H9 (cell line): ENCODE data around the gene C16orf78. TPM values are rescaled to one million over a fixed set of nuclear protein-coding genes. Genes with fewer than 3 reads are reported as not detected.

Source experiments
- DNase-seq: peaks from one replicate; pipeline ENCODE4 v3.0.0-alpha.2; 2017
- H2AFZ ChIP-seq: one replicate; pipeline ENCODE4 v1.6.1; 2013; ENCODE audit warnings: mild to moderate bottlenecking, low read length, control low read depth, moderate library complexity
- H2AK5ac ChIP-seq: 2 replicates; pipeline ENCODE4 v1.6.1; 2013; ENCODE audit warnings: low read length, control low read depth, mixed read lengths; ENCODE audit not compliant: insufficient read length
- H2BK120ac ChIP-seq: one replicate; pipeline ENCODE4 v1.6.1; 2013; ENCODE audit warnings: low read depth, mild to moderate bottlenecking, low read length, control low read depth, inconsistent platforms; ENCODE audit not compliant: poor library complexity, severe bottlenecking
- H2BK12ac ChIP-seq: 2 replicates; pipeline ENCODE4 v1.6.1; 2013; ENCODE audit warnings: low read length, control low read depth, mixed read lengths, low read depth; ENCODE audit not compliant: insufficient read length
- H2BK15ac ChIP-seq: 2 replicates; pipeline ENCODE4 v1.6.1; 2013; ENCODE audit warnings: low read depth, low read length, control low read depth
- H2BK20ac ChIP-seq: one replicate; pipeline ENCODE4 v1.6.1; 2013; ENCODE audit warnings: low read depth, mild to moderate bottlenecking, low read length, control low read depth, inconsistent platforms; ENCODE audit not compliant: poor library complexity, severe bottlenecking
- H2BK5ac ChIP-seq: 2 replicates; pipeline ENCODE4 v1.6.1; 2013; ENCODE audit warnings: low read length, control low read depth, mixed read lengths; ENCODE audit not compliant: insufficient read length
- H3K14ac ChIP-seq: 2 replicates; pipeline ENCODE4 v1.6.1; 2013; ENCODE audit warnings: low read length, control low read depth; ENCODE audit not compliant: insufficient read depth
- H3K18ac ChIP-seq: 2 replicates; pipeline ENCODE4 v1.6.1; 2013; ENCODE audit warnings: low read depth, mild to moderate bottlenecking, mixed read lengths, low read length, control low read depth; ENCODE audit not compliant: insufficient read length
- H3K23ac ChIP-seq: 2 replicates; pipeline ENCODE4 v1.6.1; 2013; ENCODE audit warnings: low read length, control low read depth, mixed read lengths, low read depth; ENCODE audit not compliant: insufficient read length
- H3K23me2 ChIP-seq: 2 replicates; pipeline ENCODE4 v1.6.1; 2013; ENCODE audit warnings: low read depth, mild to moderate bottlenecking, mixed read lengths, low read length, control low read depth; ENCODE audit not compliant: insufficient read length, poor library complexity, severe bottlenecking
- H3K27ac ChIP-seq: 2 replicates; pipeline ENCODE4 v1.5.1; 2013; ENCODE audit warnings: low read length, control low read depth, mixed read lengths, low read depth; ENCODE audit not compliant: insufficient read length
- H3K27me3 ChIP-seq: 2 replicates; pipeline ENCODE4 v1.6.1; 2013; ENCODE audit warnings: low read length, control low read depth, inconsistent platforms; ENCODE audit not compliant: insufficient read depth
- H3K4ac ChIP-seq: 2 replicates; pipeline ENCODE4 v1.6.1; 2013; ENCODE audit warnings: low read depth, mild to moderate bottlenecking, control low read depth, inconsistent platforms, low read length, moderate library complexity
- H3K4me1 ChIP-seq: 2 replicates; pipeline ENCODE4 v1.6.1; 2013; ENCODE audit warnings: low read length, control low read depth, inconsistent platforms; ENCODE audit not compliant: insufficient read depth
- H3K4me2 ChIP-seq: 2 replicates; pipeline ENCODE4 v1.6.1; 2013; ENCODE audit warnings: low read length, control low read depth, mixed read lengths; ENCODE audit not compliant: insufficient read length, insufficient read depth
- H3K56ac ChIP-seq: 2 replicates; pipeline ENCODE4 v1.6.1; 2013; ENCODE audit warnings: low read depth, mild to moderate bottlenecking, mixed read lengths, low read length, control low read depth; ENCODE audit not compliant: insufficient read length
- H3K79me1 ChIP-seq: 2 replicates; pipeline ENCODE4 v1.6.1; 2013; ENCODE audit warnings: low read depth, mild to moderate bottlenecking, moderate library complexity, low read length, control low read depth, inconsistent platforms; ENCODE audit not compliant: insufficient read depth, poor library complexity, severe bottlenecking
- H3K79me2 ChIP-seq: 2 replicates; pipeline ENCODE4 v1.6.1; 2013; ENCODE audit warnings: low read length, control low read depth, inconsistent platforms; ENCODE audit not compliant: insufficient read depth
- H3K9ac ChIP-seq: 2 replicates; pipeline ENCODE4 v1.6.1; 2013; ENCODE audit warnings: low read length, control low read depth, mixed read lengths; ENCODE audit not compliant: insufficient read length; ENCODE audit errors: extremely low read depth
- H3K9me3 ChIP-seq: one replicate; pipeline ENCODE4 v1.6.1; 2013; ENCODE audit warnings: low read depth, low read length, inconsistent platforms; ENCODE audit not compliant: control insufficient read depth
- H3T11ph ChIP-seq: one replicate; pipeline ENCODE4 v1.6.1; 2013; ENCODE audit warnings: mild to moderate bottlenecking, low read length, control low read depth, inconsistent platforms
- H4K20me1 ChIP-seq: one replicate; pipeline ENCODE4 v1.6.1; 2013; ENCODE audit not compliant: control insufficient read depth, insufficient read length, insufficient read depth
- H4K5ac ChIP-seq: 2 replicates; pipeline ENCODE4 v1.6.1; 2013; ENCODE audit warnings: low read depth, mild to moderate bottlenecking, mixed read lengths, low read length, control low read depth; ENCODE audit not compliant: insufficient read length
- H4K8ac ChIP-seq: replicated peaks from 2 replicates; pipeline ENCODE4 v1.6.1; 2013; ENCODE audit warnings: low read length, control low read depth, mixed read lengths, low read depth; ENCODE audit not compliant: insufficient read length
- H4K91ac ChIP-seq: 2 replicates; pipeline ENCODE4 v1.6.1; 2013; ENCODE audit warnings: low read depth, mild to moderate bottlenecking, moderate library complexity, mixed read lengths, low read length, control low read depth; ENCODE audit not compliant: insufficient read length
- H3K27ac Mint-ChIP-seq, 3 experiments: 2 replicates in 2 of 3; 3 replicates in 1 of 3; pipeline ENCODE4 v1.8.0; 2020 to 2021; ENCODE audit warnings: mixed read lengths in 3 of 3, mild to moderate bottlenecking in 1 of 3, moderate library complexity in 1 of 3
- H3K27me3 Mint-ChIP-seq: 2 replicates; pipeline ENCODE4 v1.8.0; 2021; ENCODE audit warnings: low read depth, mild to moderate bottlenecking, moderate library complexity, mixed read lengths
- H3K36me3 Mint-ChIP-seq, 3 experiments: 2 replicates in 2 of 3; 3 replicates in 1 of 3; pipeline ENCODE4 v1.8.0; 2020 to 2021; ENCODE audit warnings: low read depth in 3 of 3, mixed read lengths in 3 of 3; ENCODE audit not compliant: insufficient read depth in 1 of 3
- H3K4me1 Mint-ChIP-seq, 2 experiments: 2 replicates each; pipeline ENCODE4 v1.8.0; 2020; ENCODE audit warnings: mixed read lengths in 2 of 2
- H3K4me3 Mint-ChIP-seq, 2 experiments: 2 replicates in 1 of 2; 3 replicates in 1 of 2; pipeline ENCODE4 v1.8.0; 2020 to 2021; ENCODE audit warnings: mild to moderate bottlenecking in 2 of 2, mixed read lengths in 2 of 2, moderate library complexity in 1 of 2
- H3K9me3 Mint-ChIP-seq, 2 experiments: 2 replicates in 1 of 2; 3 replicates in 1 of 2; pipeline ENCODE4 v1.8.0; 2020; ENCODE audit warnings: mild to moderate bottlenecking in 2 of 2, mixed read lengths in 2 of 2, moderate library complexity in 1 of 2
- WGBS: extraction: QIAGEN DNeasy Blood & Tissue Kit; methylation state at CpG from one replicate; pipeline ENCODE4 v1.1.7; 2013; ENCODE audit warnings: missing lambda C conversion rate, low lambda C conversion rate, mixed read lengths; ENCODE audit not compliant: insufficient read length; ENCODE audit errors: extremely low coverage; 5-methylcytosine and 5-hydroxymethylcytosine counted together
- total RNA-seq: library from RNA; stranded (reverse); gene quantifications from 2 replicates; pipeline ENCODE4 v1.2.1, GENCODE V29; 2021
- TF ChIP-seq, protein P1 (sequence below): fragments of 200-600 bp; sonication (generic); conservative IDR thresholded peaks from 3 replicates; pipeline ENCODE4 v1.8.0; 2021; ENCODE audit warnings: antibody characterized with exemption, mild to moderate bottlenecking

The C16orf78 gene
- total RNA-seq, 1 experiment from 2014 or later: not detected

GRCh38 chr16:49366669-49367068, 6.9 kb upstream of the C16orf78 start:
- Mint-ChIP-seq H3K27ac (peak overlapping the region; percentile 88 to 97 (median 97); a peak in 6 of 7 replicates), H3K9me3 (peaks cover 7 to 11% of the 10 kb centered on the region in 2 experiments; a peak in 4 of 5 replicates), H3K4me1 (peaks cover 51 to 58% of the 10 kb centered on the region in 2 experiments), H3K36me3 (peaks cover 9 to 17% (median 11%) of the 10 kb centered on the region in 3 experiments), H3K27me3 (peaks cover 5% of the 10 kb centered on the region), H3K4me3 (no peak overlapping the region)
- H2AFZ ChIP-seq: no peak overlapping the region
- no peak overlapping the region for H3T11ph ChIP-seq
- TF ChIP-seq, protein P1, sequence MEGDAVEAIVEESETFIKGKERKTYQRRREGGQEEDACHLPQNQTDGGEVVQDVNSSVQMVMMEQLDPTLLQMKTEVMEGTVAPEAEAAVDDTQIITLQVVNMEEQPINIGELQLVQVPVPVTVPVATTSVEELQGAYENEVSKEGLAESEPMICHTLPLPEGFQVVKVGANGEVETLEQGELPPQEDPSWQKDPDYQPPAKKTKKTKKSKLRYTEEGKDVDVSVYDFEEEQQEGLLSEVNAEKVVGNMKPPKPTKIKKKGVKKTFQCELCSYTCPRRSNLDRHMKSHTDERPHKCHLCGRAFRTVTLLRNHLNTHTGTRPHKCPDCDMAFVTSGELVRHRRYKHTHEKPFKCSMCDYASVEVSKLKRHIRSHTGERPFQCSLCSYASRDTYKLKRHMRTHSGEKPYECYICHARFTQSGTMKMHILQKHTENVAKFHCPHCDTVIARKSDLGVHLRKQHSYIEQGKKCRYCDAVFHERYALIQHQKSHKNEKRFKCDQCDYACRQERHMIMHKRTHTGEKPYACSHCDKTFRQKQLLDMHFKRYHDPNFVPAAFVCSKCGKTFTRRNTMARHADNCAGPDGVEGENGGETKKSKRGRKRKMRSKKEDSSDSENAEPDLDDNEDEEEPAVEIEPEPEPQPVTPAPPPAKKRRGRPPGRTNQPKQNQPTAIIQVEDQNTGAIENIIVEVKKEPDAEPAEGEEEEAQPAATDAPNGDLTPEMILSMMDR: no peak
- H3K9me3 ChIP-seq: no peaks in the 10 kb centered on the region
- H4K5ac ChIP-seq: no peak overlapping the region
- no peak overlapping the region for H2BK5ac ChIP-seq
- H3K4me1 ChIP-seq: peaks cover 14% of the 10 kb centered on the region; the same call in 1 of the 2 replicates
- no peak for DNase-seq
- no peak overlapping the region for H2AK5ac ChIP-seq
- no peaks in the 10 kb centered on the region for H4K20me1 ChIP-seq
- H3K18ac ChIP-seq: no peak overlapping the region
- H4K91ac ChIP-seq: no peak overlapping the region
- H3K79me1 ChIP-seq: no peaks in the 10 kb centered on the region
- WGBS: no CpG with 5 or more reads among the region's 3 CpGs
- no peak overlapping the region for H3K23ac ChIP-seq
- H3K79me2 ChIP-seq: 0 out of 2 replicates have a peak, but pooled peaks cover 2% of the 10 kb centered on the region
- H3K4ac ChIP-seq: no peak overlapping the region
- no peak overlapping the region for H2BK20ac ChIP-seq
- no peak overlapping the region for H2BK120ac ChIP-seq
- no peak overlapping the region for H2BK15ac ChIP-seq
- no peak overlapping the region for H3K14ac ChIP-seq
- no peak overlapping the region for H4K8ac ChIP-seq
- H3K27ac ChIP-seq: no peak overlapping the region
- no peak overlapping the region for H3K56ac ChIP-seq
- H3K27me3 ChIP-seq: no peaks in the 10 kb centered on the region
- H3K4me2 ChIP-seq: no peak overlapping the region
- H3K23me2 ChIP-seq: no peaks in the 10 kb centered on the region
- no peak overlapping the region for H2BK12ac ChIP-seq
- H3K9ac ChIP-seq: no peak overlapping the region
